GM12875 (cell line): ENCODE measurements around the gene ARHGEF7.

ENCODE experiments used
- H3K4me3 ChIP-seq: one replicate; pipeline ENCODE4 v1.5.1; 2011; ENCODE audit warnings: low read depth, low read length, control low read depth
- TF ChIP-seq, protein P1 (sequence below): IDR thresholded peaks from 2 replicates; pipeline ENCODE4 v1.5.1; 2011; ENCODE audit warnings: low read depth, mild to moderate bottlenecking, control low read depth, inconsistent platforms, low read length, moderate library complexity, borderline replicate concordance; ENCODE audit not compliant: insufficient read depth

ARHGEF7 gene

DNA sequence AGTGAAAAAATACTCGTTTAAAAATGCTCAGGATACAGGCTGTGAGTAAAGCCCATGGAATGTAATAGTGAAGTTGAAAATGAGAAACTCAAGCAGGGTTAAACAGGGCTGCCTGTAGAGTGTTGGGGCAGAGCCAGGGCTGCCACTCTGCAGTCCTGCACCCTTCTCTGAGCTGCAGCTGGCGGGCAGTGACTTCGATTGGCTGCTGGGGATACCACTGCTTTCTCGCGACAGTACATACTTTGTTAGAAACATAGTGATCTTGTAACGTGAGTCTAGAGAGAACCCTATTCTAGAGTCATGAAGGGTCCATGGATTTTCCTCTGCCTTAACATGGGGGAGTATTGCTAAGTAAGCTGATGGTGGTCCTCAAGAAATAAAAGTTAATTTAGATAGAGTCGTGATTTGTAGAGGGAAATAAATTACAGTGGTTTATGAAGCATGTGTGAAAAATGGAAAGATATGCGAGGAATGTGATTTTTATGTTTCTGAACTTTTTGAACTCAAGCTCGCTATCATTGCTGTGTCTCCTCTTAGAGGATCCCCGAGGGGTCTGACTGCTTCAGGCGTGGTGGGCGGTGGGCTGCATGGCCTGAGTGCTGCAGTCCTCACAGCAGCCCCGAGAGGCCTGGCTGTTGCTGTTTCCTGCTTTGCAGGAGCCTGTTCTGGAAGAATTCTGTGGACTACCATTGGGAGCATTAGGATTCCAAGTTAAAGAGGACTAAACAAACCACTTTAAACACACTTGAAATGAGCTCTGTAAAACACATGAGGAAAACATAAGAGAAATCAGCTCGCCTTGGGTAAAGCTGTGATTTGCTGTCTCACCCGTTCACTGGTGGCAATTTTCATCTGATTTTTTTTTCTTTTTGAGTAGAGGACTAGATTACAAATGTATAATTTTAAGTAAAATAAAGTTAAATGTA is 95.7 kb downstream of the ARHGEF7 start:
- H3K4me3 ChIP-seq: no peak overlapping the region
- TF ChIP-seq, protein P1, sequence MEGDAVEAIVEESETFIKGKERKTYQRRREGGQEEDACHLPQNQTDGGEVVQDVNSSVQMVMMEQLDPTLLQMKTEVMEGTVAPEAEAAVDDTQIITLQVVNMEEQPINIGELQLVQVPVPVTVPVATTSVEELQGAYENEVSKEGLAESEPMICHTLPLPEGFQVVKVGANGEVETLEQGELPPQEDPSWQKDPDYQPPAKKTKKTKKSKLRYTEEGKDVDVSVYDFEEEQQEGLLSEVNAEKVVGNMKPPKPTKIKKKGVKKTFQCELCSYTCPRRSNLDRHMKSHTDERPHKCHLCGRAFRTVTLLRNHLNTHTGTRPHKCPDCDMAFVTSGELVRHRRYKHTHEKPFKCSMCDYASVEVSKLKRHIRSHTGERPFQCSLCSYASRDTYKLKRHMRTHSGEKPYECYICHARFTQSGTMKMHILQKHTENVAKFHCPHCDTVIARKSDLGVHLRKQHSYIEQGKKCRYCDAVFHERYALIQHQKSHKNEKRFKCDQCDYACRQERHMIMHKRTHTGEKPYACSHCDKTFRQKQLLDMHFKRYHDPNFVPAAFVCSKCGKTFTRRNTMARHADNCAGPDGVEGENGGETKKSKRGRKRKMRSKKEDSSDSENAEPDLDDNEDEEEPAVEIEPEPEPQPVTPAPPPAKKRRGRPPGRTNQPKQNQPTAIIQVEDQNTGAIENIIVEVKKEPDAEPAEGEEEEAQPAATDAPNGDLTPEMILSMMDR: no peak

DNA sequence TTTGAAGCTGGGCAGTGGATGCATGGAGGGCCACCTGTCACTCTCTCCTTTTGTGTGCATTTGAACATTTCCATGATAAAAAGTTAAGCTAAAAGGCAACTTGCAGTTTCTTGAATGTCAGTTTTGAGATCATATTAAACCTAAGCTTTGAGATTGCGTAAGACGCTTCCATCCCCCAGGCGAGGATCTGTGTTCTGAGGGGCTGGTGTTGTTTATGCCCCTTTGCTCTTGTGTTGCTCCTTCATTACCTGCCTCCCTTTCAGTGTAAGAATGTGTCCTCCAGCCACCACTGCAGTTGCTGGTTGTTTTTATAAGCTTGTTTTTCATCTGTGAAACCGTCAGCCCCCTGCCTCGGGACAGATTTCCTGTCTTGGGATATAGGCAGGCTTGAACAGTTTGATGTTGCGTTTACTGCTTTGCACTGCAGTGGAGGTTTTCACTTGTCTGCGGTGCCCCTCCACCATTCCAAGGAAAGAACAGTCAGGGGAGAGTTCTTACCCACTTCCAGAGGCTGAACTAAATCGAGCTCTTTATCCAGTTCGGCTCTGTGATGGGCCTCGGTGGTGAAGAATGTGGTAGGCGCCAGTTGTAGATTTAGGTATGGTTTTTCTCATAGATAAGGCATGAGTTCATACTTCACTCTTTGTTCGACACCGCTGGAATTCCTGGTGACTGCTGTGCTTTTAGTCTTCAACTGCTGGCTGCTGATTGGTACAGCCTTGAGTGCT is 96.8 kb downstream of the ARHGEF7 start:
- TF ChIP-seq, protein P1: no peak
- H3K4me3 ChIP-seq: no peak overlapping the region

DNA sequence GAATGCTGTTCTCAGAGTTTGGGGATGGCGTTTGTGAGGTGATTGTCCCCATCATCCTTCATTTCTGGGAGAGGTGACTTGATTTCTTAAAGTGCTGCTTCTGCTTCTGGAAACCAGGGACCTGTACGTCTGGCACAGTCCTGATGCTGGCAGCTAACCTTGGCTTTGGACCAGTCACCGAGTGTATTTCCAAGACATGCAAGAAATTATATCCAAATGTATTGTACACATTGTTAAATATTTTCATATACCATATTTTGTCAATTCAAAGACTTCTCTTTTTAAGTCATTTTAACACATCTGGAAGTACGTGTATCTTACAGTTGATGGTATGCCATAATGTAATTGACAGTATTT is 97.4 kb downstream of the ARHGEF7 start:
- no peak overlapping the region for H3K4me3 ChIP-seq
- TF ChIP-seq, protein P1: no peak

DNA sequence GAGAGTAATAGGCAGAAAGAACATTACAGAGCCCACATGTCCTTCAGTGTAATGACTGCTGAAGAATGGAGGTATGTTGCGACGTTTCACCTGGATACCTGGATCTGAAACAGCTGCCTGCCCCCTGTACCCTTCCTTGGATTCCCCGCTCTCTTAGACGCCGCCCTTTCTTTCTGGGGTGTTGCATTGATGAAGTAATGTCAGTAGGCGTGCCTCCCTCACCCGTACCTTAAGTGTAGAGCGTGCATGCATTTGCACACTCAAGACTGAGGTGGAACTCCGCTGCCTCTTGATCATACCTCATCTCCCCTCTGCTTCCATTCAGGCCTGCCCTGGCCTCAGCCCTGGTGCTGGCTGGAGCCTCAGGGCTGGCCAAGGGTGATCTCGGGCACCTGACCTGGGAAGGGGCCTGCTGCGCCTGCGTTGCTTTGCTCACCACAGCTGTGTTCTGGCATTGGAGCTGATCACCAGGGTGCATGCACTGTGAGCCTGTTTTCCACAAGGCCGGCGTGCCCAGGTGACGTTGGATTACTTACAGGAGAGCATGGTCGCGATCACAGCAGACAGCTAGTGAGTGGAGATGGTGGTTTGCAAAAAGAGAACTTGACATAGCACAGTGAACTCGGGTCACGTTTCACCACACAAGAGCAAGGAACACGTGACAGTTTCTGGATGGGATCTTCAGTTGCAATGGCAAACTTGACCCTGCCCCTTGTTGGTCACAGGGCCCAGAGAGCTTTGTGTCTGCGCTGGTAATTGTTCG is 99.0 kb downstream of the ARHGEF7 start:
- H3K4me3 ChIP-seq: no peak overlapping the region
- TF ChIP-seq, protein P1: no peak

DNA sequence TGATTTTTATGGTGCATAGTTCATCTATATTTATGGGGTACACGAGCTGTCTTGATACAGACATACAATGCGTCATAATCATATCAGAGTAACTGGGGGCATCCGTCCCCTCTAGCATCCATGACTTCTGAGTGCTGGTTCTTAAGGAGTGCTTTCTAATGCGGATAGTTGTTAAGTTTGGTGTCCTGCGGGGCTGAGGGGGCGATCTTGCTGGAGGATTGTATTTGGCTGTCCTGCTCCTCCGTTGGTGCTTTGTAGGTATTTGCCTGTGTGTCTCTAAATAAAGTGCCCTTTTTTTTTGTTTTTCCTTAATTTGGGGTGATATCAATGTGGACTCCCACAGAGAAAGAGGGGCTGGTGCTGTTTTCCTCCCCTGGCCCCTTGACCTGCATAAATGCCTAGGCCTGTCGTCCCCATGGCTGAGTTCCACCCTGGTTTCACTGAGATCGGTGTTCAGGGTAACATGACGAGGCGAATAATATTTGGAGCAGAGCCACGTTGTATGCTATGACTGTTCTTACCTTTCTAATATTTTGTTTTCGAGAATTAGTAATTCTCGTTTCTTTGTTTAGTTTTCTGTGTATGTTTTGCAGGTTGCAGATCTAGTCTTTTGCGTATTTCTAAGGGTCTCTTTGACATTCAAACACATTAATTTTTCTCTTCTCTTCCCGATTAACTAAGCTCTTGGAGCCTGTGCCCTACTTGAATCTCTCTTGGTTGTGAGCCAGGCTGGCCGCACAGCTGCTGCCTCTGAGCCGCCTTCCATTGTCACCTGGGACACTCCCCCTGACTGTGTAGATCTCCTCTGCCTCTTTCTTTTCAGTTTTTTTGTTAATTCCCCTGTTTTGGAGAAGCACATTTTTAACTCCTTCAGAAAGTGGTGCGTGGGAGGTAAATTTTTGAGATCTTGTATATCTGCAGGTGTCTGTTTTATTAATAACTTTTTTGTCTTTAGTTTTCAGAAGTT is 100.3 kb downstream of the ARHGEF7 start:
- TF ChIP-seq, protein P1: no peak
- H3K4me3 ChIP-seq: no peak overlapping the region
